ENCODE measurements around the gene GNG8.
A peak's percentile ranks its signal among the peaks of the same experiment; 100 is the strongest.

GRCh38 chr19:46659151-46660007 is 23.4 kb upstream of the GNG8 start:
- TF ChIP-seq PHB (CRISPR knock-in tag; IDR thresholded peaks at IDR 0.05) = no peak
- TF ChIP-seq CTCF (IDR thresholded peaks at IDR 0.05 in 2 of 3, conservative IDR thresholded peaks at IDR 0.05 in 1 of 3; ENCODE audit: insufficient read depth in 2 of 3, low read depth in 1 of 3, low read length in 3 of 3) = no peak
- peak; percentile 99 for TF ChIP-seq ZNF263 (CRISPR knock-in tag; IDR thresholded peaks at IDR 0.05; ENCODE audit: borderline replicate concordance)
- TF ChIP-seq ZNF274 (IDR thresholded peaks at IDR 0.05; ENCODE audit: borderline replicate concordance, low read depth, low read length) = no peak

Data from K562 (cell line).